GM12892 (cell line): ENCODE measurements around the gene TMEM184C.

Source experiments
- POLR2A ChIP-seq: IDR thresholded peaks from 2 replicates; pipeline ENCODE4 v1.6.1; 2011; ENCODE audit warnings: low read depth, low read length, control low read depth
- POLR2AphosphoS5 ChIP-seq: IDR thresholded peaks from 2 replicates; pipeline ENCODE4 v1.6.1; 2011; ENCODE audit warnings: low read depth, low read length, control low read depth
- TAF1 ChIP-seq: IDR thresholded peaks from 2 replicates; pipeline ENCODE4 v1.6.1; 2011; ENCODE audit warnings: low read depth, mild to moderate bottlenecking, control low read depth, low read length, borderline replicate concordance

DNA sequence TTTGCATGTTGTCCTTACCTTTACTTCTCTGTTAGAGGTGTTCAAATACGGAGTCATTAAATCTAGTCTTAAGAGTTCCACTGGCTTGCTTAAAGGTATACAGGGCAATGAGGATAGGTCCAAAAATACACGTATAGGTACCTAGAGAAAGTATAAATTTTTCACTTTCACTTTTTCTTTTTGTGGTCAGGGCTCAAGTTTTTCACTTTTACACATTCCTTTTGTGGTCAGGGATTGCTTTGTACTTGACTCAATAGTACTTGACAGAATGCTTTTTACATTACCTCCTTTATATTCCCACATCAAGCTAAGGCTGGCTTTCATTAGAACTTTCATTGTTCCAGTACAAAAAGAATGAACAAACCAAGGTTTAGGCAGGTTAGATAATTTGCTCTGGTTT is 21.7 kb downstream of the TMEM184C start:
- TF ChIP-seq POLR2AphosphoS5 = no peak
- no peak for TF ChIP-seq POLR2A
- TF ChIP-seq TAF1 = no peak
